ENCODE measurements around the gene COL24A1. TPM values are rescaled to one million over a fixed set of nuclear protein-coding genes. Genes with fewer than 3 reads are reported as not detected.
A peak's percentile ranks its signal among the peaks of the same experiment; 100 is the strongest.

COL24A1 gene
- total RNA-seq, 1 donor, result 3.9 TPM

DNA sequence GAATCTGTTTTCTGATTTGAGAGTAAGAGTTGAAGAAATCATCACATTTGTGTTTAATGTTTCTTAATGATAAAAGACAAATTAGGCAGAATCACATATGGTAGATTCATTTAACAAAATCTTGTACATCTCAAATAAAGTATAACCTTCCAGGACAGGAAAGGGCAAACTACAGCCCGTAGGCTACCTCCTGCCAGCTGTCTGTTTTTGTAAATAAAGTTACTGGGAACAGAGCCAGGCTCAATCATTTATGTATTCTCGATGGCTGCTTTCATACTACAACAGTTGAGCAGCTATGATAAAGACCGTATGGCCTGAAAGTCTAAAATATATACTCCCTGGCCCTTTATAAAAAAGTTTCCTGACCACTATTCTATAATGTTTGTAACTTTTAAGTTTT, 204.1 kb downstream of the COL24A1 start:
- DNase-seq (ENCODE audit: low read depth), result peak; percentile 18
- no peak overlapping the region for H3K4me3 ChIP-seq (ENCODE audit: low read depth, low read length)
- TF ChIP-seq, protein P1, sequence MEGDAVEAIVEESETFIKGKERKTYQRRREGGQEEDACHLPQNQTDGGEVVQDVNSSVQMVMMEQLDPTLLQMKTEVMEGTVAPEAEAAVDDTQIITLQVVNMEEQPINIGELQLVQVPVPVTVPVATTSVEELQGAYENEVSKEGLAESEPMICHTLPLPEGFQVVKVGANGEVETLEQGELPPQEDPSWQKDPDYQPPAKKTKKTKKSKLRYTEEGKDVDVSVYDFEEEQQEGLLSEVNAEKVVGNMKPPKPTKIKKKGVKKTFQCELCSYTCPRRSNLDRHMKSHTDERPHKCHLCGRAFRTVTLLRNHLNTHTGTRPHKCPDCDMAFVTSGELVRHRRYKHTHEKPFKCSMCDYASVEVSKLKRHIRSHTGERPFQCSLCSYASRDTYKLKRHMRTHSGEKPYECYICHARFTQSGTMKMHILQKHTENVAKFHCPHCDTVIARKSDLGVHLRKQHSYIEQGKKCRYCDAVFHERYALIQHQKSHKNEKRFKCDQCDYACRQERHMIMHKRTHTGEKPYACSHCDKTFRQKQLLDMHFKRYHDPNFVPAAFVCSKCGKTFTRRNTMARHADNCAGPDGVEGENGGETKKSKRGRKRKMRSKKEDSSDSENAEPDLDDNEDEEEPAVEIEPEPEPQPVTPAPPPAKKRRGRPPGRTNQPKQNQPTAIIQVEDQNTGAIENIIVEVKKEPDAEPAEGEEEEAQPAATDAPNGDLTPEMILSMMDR (IDR thresholded peaks at IDR 0.05; ENCODE audit: insufficient read depth, low read depth, low read length), result no peak

DNA sequence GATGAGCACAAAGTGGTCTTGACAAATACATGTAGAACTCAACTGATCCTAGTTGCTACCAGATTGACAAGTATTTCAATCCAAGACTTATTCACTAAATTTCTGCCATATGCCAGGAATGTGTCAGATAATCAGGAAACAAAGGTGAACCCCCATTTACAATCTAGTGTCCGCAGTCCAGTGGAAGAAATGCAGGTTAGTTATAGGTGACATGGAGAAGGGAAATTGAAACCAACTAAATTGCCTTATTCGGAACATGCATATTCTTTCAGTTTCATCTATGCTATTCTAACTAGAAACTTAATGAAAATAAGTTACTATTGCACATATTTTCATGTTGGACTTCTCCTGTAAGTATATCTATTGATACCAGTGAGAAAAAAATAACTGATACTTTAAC, 209.4 kb downstream of the COL24A1 start:
- H3K4me3 ChIP-seq (ENCODE audit: low read depth, low read length), result no peak overlapping the region
- TF ChIP-seq, protein P1 (IDR thresholded peaks at IDR 0.05; ENCODE audit: insufficient read depth, low read depth, low read length), result no peak
- DNase-seq (ENCODE audit: low read depth), result no peak

DNA sequence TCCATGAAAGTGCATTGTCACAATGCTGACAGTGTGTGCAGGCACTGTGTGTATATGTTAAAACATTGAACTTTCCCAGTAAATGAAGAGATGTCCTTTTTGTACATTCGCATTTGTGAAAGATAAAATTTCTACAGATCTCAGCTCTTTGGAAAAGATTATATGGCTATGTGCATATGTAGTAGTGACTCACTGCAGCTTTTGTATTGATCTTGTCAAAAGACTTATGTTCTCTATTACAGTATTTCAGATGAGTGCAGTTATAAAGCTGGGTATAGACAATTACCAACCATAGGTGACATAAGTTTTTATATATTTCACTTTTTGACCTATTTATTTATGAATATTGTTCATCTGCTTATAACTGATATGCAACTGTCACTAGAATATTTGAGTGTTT, 212.6 kb downstream of the COL24A1 start:
- TF ChIP-seq, protein P1 (IDR thresholded peaks at IDR 0.05; ENCODE audit: insufficient read depth, low read depth, low read length), result no peak
- H3K4me3 ChIP-seq (ENCODE audit: low read depth, low read length), result no peak overlapping the region
- DNase-seq (ENCODE audit: low read depth), result no peak

DNA sequence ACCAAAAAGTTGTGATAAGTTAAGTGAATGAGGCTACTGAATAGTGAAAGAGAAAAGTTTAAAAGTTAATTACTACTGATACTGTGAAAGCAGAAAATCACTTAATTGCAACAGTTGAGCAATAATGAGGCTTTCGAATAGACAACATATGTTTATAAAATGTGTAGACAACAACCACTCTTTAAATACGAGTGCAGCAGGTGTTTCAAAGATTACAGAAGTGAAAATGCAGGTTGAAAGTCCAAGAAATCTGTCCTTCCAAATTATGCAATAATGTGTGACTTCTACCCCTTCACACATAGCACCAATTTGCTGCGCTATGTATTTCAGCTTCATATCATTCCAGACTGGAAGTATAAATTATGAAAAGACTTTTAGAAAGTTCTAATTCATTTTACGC, 213.0 kb downstream of the COL24A1 start:
- TF ChIP-seq, protein P1 (IDR thresholded peaks at IDR 0.05; ENCODE audit: insufficient read depth, low read depth, low read length), result no peak
- DNase-seq (ENCODE audit: low read depth), result no peak

DNA sequence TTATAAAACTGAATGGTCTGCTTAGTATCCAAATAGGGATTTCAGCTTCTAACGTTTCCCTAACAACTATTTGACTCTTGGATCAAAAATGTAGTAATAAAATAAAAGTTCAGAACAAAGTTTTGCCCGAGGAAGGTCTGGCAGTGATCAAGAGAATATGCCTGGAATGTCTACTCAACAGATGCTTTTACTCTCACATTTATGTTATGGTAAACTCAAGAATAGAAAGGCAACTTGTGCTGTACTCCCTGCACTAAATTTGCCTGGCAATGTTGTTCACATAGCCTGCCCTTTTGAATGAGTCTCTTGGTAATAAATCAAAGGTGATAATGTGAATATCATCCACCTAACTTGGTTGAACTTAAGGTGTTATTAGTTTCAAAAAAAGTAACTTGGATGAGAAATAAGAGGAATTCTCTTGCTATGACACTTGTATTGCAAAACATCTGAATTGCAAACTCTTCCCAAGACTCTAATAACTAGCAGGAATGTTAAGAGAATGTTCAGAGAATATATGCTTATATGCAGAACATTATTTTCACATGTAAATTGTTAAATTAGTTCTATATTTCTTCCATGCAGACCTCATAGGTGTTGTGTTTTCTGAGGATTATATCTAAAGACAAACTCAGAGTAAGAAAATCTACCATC, 215.8 kb downstream of the COL24A1 start:
- DNase-seq (ENCODE audit: low read depth), result peak; percentile 49
- TF ChIP-seq, protein P1 (IDR thresholded peaks at IDR 0.05; ENCODE audit: insufficient read depth, low read depth, low read length), result no peak
- no peak overlapping the region for H3K4me3 ChIP-seq (ENCODE audit: low read depth, low read length)

More for the DNA sequence above, 213.0 kb downstream of the COL24A1 start:
- no peak overlapping the region for H3K4me3 ChIP-seq (ENCODE audit: low read depth, low read length)

DNA sequence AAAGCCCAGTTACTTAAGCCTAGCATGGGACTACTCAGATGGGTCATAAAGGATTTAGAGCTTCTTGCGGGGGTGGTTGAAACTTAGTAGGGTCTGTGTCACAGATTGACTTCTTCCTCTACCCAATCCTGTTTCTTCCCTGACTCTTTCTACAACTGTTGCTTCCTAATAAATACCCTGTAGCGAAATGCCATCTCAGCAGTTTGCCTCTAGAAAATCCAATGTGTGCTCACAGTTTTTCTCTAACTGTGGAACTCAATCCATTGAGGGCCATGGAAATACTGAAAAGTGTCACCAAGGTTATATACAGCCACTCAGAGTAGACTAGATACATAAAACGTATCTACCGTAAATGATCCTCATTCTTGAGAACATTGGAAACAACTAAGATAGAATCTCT, 217.7 kb downstream of the COL24A1 start:
- TF ChIP-seq, protein P1 (IDR thresholded peaks at IDR 0.05; ENCODE audit: insufficient read depth, low read depth, low read length), result no peak
- no peak overlapping the region for H3K4me3 ChIP-seq (ENCODE audit: low read depth, low read length)

DNA sequence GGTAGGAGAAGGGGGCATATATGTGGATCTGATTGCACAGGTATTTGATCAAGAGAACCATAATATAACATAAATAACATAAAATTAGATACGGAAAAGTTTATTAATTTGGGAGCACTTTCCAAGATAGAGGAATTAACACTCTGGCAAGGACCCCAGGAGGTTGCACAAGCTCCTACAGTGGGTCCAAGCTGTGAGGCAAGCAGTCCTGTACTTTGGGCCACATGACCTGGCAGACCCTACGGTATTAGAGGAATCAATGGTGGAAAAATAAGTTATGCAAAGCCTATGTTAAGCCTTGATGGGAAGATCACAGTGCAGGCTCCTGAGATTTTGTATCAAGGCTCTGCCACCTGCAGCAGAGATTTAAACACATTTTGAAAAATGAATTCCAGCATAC, 220.1 kb downstream of the COL24A1 start:
- TF ChIP-seq, protein P1 (IDR thresholded peaks at IDR 0.05; ENCODE audit: insufficient read depth, low read depth, low read length), result no peak
- H3K4me3 ChIP-seq (ENCODE audit: low read depth, low read length), result no peak overlapping the region
- no peak for DNase-seq (ENCODE audit: low read depth)

More for the DNA sequence above, 217.7 kb downstream of the COL24A1 start:
- no peak for DNase-seq (ENCODE audit: low read depth)
